Smooth muscle cell (in vitro differentiated cells): ENCODE results near the gene MNX1. TPM values are rescaled to one million over a fixed set of nuclear protein-coding genes. Genes with fewer than 3 reads are reported as not detected.

Experiments
- DNase-seq: peaks from one replicate; lab custom pipeline; 2025; ENCODE audit not compliant: unreplicated experiment; lab: John Stamatoyannopoulos, UW
- H2AFZ ChIP-seq: fragments of 200-600 bp; sonication (generic); 2 replicates; pipeline ENCODE4 v1.6.0; 2016; ENCODE audit warnings: antibody characterized with exemption, low read depth, mild to moderate bottlenecking
- H3F3A ChIP-seq: fragments of 200-600 bp; sonication (generic); 2 replicates; pipeline ENCODE4 v1.6.0; 2017; ENCODE audit warnings: antibody characterized with exemption, low read depth
- H3K27ac ChIP-seq: fragments of 200-600 bp; sonication (generic); 2 replicates; pipeline ENCODE4 v1.5.1; 2016; ENCODE audit warnings: low read depth, mild to moderate bottlenecking
- H3K27me3 ChIP-seq: fragments of 200-600 bp; sonication (generic); 2 replicates; pipeline ENCODE4 v1.6.1; 2016; ENCODE audit warnings: low read depth, mild to moderate bottlenecking
- H3K36me3 ChIP-seq: fragments of 200-600 bp; sonication (generic); 2 replicates; pipeline ENCODE4 v1.5.1; 2016; ENCODE audit warnings: low read depth
- H3K4me1 ChIP-seq: fragments of 200-600 bp; sonication (generic); 2 replicates; pipeline ENCODE4 v1.5.1; 2016; ENCODE audit warnings: low read depth
- H3K4me2 ChIP-seq: fragments of 200-600 bp; sonication (generic); 2 replicates; pipeline ENCODE4 v1.6.0; 2016; ENCODE audit warnings: mild to moderate bottlenecking
- H3K4me3 ChIP-seq: fragments of 200-600 bp; sonication (generic); 2 replicates; pipeline ENCODE4 v1.5.1; 2016; ENCODE audit warnings: mild to moderate bottlenecking
- H3K79me2 ChIP-seq: fragments of 200-600 bp; sonication (generic); 2 replicates; pipeline ENCODE4 v1.6.0; 2016; ENCODE audit warnings: low read depth, mild to moderate bottlenecking
- H3K9ac ChIP-seq: fragments of 200-600 bp; sonication (generic); 2 replicates; pipeline ENCODE4 v1.6.0; 2016; ENCODE audit warnings: low read depth
- H3K9me3 ChIP-seq: fragments of 200-600 bp; sonication (generic); replicated peaks from 2 replicates; pipeline ENCODE4 v1.5.1; 2016; ENCODE audit warnings: low read depth
- H4K20me1 ChIP-seq: fragments of 200-600 bp; sonication (generic); 2 replicates; pipeline ENCODE4 v1.6.0; 2016; ENCODE audit warnings: low read depth
- CTCF ChIP-seq: fragments of 200-600 bp; sonication (generic); IDR thresholded peaks from 2 replicates; pipeline ENCODE4 v1.5.1; 2017; ENCODE audit warnings: borderline replicate concordance, mild to moderate bottlenecking, antibody characterized with exemption; ENCODE audit not compliant: insufficient read depth, poor library complexity, severe bottlenecking
- WGBS: methylation state at CpG from one replicate; pipeline ENCODE4 v1.1.7; 2016; ENCODE audit warnings: low lambda C conversion rate; 5-methylcytosine and 5-hydroxymethylcytosine counted together
- polyA plus RNA-seq: library from polyadenylated mRNA; unstranded; fragments of >200 nt; fragmentation: Nextera tagmentation; extraction: Ambion mirVana; gene quantifications from 2 replicates; pipeline ENCODE4 v1.2.1, GENCODE V29; 2016
- total RNA-seq: library from RNA; depleted of rRNA; stranded (reverse); fragments of >200 nt; gene quantifications from 2 replicates; pipeline ENCODE4 v1.2.3, GENCODE V29; 2014

The MNX1 gene
- total and polyA plus RNA-seq, 2 experiments from 2014 or later = not detected

GRCh38 chr7:157035979-157036378, 25.5 kb upstream of the MNX1 start:
- no peak overlapping the region for H3K4me2 ChIP-seq
- no peak for DNase-seq
- H3K36me3 ChIP-seq = no peaks in the 10 kb centered on the region
- H3K9me3 ChIP-seq = no peaks in the 10 kb centered on the region
- no peak overlapping the region for H3K4me3 ChIP-seq
- H3K4me1 ChIP-seq = no peaks in the 10 kb centered on the region
- H2AFZ ChIP-seq = no peak overlapping the region
- H3K79me2 ChIP-seq = no peaks in the 10 kb centered on the region
- H3K27me3 ChIP-seq = peaks cover 20% of the 10 kb centered on the region
- no peaks in the 10 kb centered on the region for H3F3A ChIP-seq
- 55% methylated on average over 1 of the region's 1 CpG for WGBS
- H4K20me1 ChIP-seq = no peaks in the 10 kb centered on the region
- no peak overlapping the region for H3K27ac ChIP-seq
- no peak overlapping the region for H3K9ac ChIP-seq
- TF ChIP-seq CTCF = no peak

DNA sequence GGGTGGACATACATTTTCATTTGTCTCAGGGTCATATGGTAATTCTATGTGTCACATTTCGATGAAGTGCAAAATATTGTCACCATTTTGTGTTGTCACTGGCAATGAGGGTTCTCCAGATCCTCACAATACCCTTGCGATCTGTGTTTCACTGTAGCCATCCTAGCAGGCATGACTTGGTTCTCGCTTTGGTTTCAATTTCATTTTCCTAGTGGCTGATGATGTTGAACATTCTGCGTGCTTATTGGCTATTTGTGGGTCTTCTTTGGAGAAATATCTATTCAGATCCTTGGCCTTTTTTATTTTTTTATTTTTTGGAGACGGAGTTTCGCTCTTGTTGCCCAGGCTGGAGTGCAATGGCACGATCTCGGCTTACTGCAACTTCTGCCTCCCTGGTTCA, 24.8 kb upstream of the MNX1 start:
- no peak for TF ChIP-seq CTCF
- no peak overlapping the region for H3K4me3 ChIP-seq
- no peak overlapping the region for H3K9ac ChIP-seq
- H3K27ac ChIP-seq = no peak overlapping the region
- no peak overlapping the region for H2AFZ ChIP-seq
- peaks cover 27% of the 10 kb centered on the region for H3K27me3 ChIP-seq
- WGBS = 96% methylated on average over 8 of the region's 8 CpGs
- H3K4me2 ChIP-seq = no peak overlapping the region
- no peaks in the 10 kb centered on the region for H4K20me1 ChIP-seq
- no peaks in the 10 kb centered on the region for H3K79me2 ChIP-seq
- H3K4me1 ChIP-seq = no peaks in the 10 kb centered on the region
- H3K9me3 ChIP-seq = no peaks in the 10 kb centered on the region
- DNase-seq = no peak
- H3K36me3 ChIP-seq = no peaks in the 10 kb centered on the region
- no peaks in the 10 kb centered on the region for H3F3A ChIP-seq

- no peaks in the 10 kb centered on the region for H3F3A ChIP-seq
- no peaks in the 10 kb centered on the region for H4K20me1 ChIP-seq
- no peaks in the 10 kb centered on the region for H3K79me2 ChIP-seq
- H3K27ac ChIP-seq = no peak overlapping the region
- H3K4me3 ChIP-seq = no peak overlapping the region
- no peak for TF ChIP-seq CTCF
- H3K4me1 ChIP-seq = no peaks in the 10 kb centered on the region
- WGBS = 90% methylated on average over 22 of the region's 23 CpGs
- peaks cover 39% of the 10 kb centered on the region for H3K27me3 ChIP-seq
- no peak overlapping the region for H3K9ac ChIP-seq
- H3K9me3 ChIP-seq = no peaks in the 10 kb centered on the region
- DNase-seq = no peak
- H2AFZ ChIP-seq = no peak overlapping the region
- H3K4me2 ChIP-seq = no peak overlapping the region
- no peaks in the 10 kb centered on the region for H3K36me3 ChIP-seq
Measured at GRCh38 chr7:157033483-157034473, 23.3 kb upstream of the MNX1 start.
